Brain microvascular endothelial cell (primary cell): ENCODE measurements around the gene SLAIN2.
"Not testable (repeated sequence)": the region's sequence is repeated elsewhere in the genome, so short reads cannot be mapped to it uniquely, and the experiment has no call there.

Source experiments
- DNase-seq: peaks from one replicate; pipeline ENCODE4 v3.0.0-alpha.2; 2020
- H3K27ac ChIP-seq: fragments of 250-450 bp; sonication (Bioruptor Pico); 2 replicates; pipeline ENCODE4 v1.5.1; 2020; ENCODE audit warnings: mild to moderate bottlenecking, moderate library complexity
- H3K27me3 ChIP-seq: fragments of 250-450 bp; sonication (Bioruptor Pico); replicated peaks from 2 replicates; pipeline ENCODE4 v1.5.1; 2020; ENCODE audit warnings: mild to moderate bottlenecking
- H3K36me3 ChIP-seq: fragments of 250-450 bp; sonication (Bioruptor Pico); replicated peaks from 2 replicates; pipeline ENCODE4 v1.5.1; 2020; ENCODE audit warnings: mild to moderate bottlenecking
- H3K4me3 ChIP-seq: 2 replicates; pipeline ENCODE4 v1.5.1; 2011; ENCODE audit warnings: low read depth, mild to moderate bottlenecking, control low read depth, low read length, moderate library complexity
- CTCF ChIP-seq: IDR thresholded peaks from 2 replicates; pipeline ENCODE4 v1.5.1; 2011; ENCODE audit warnings: low read depth, mild to moderate bottlenecking, moderate library complexity, low read length, control low read depth, inconsistent platforms; ENCODE audit errors: missing control alignments
- in situ Hi-C: cut with HindIII; loops from 2 replicates; pipeline ENCODE4 v1.10.0; 2017; ENCODE audit warnings: low sequenced_read_pairs, low pct_ligation_motif_present

SLAIN2 gene

DNA sequence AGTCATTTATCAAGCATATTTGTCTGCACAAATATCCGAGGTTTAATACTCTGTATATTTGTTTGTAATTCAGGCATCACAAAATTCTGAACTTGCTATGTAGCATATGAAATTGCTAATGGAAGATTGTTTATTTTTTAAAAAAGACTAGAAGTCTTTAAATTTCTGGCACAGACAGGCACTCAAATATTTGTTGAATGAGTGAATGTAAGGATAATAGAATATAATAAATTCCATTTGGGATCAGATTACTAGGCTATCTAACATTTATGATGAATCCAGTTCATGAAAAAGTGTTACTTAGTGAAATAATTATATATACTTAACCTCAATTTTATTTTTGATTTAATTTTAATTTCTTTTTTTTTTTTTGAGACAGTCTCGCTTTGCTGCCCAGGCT is 41.3 kb upstream of the SLAIN2 start:
- Histone ChIP-seq H3K27ac (no peak overlapping the region), H3K36me3 (no peaks in the 10 kb centered on the region), H3K27me3 (no peaks in the 10 kb centered on the region), H3K4me3 (no peak overlapping the region)
- no peak for TF ChIP-seq CTCF
- in situ Hi-C loops = no loop called here
- DNase-seq = no peak

DNA sequence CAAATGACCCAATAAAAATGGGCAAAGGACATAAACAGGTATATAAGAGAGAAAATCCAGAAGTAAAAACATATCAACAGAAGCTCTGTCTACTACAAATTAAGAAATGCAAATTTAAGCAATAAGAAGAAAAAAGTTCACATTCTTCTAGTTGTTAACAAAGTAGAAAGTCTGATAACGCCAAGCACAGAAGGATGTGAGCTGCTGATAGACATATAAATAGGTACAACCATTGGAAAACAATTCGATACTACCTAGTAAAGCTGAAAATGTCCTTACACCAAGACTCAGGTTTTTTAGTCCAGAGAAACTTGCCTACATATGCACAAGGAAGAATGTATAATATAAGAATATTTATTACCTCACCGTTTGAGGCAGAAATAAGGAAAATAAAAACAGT is 35.8 kb upstream of the SLAIN2 start:
- Histone ChIP-seq H3K27me3 (no peaks in the 10 kb centered on the region), H3K36me3 (no peaks in the 10 kb centered on the region), H3K27ac (no peak overlapping the region), H3K4me3 (no peak overlapping the region)
- TF ChIP-seq CTCF = no peak
- in situ Hi-C loops = no loop called here
- no peak for DNase-seq

GRCh38 chr4:48307528-48307927 is 33.8 kb upstream of the SLAIN2 start:
- in situ Hi-C loops = no loop called here
- no peak for DNase-seq

GRCh38 chr4:48308901-48309300 is 32.4 kb upstream of the SLAIN2 start:
- DNase-seq = no peak
- H3K27me3 ChIP-seq = no peaks in the 10 kb centered on the region
- TF ChIP-seq CTCF = no peak

More at GRCh38 chr4:48307528-48307927, 33.8 kb upstream of the SLAIN2 start:
- no peaks in the 10 kb centered on the region for H3K36me3 ChIP-seq
- TF ChIP-seq CTCF = no peak
- no peak overlapping the region for H3K27ac ChIP-seq
- H3K27me3 ChIP-seq = no peaks in the 10 kb centered on the region
- no peak overlapping the region for H3K4me3 ChIP-seq

DNA sequence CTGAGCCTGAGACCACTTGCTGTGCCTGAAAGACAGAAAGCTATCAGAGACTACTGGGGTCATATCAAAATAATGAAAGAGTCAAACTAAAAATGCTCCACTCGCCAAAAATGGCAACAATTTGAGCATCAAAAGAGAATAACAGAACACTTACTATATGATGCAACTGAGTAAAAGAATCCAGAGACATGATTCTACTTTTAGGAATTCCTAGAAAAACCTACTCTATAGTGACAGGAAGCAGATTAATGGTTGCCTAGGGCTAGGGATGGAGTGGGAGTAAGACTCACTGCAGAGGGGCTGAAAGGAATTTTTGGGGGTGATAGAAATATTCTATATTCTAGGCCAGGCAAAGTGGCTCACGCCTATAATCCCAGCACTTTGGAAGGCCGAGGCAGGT is 29.4 kb upstream of the SLAIN2 start:
- in situ Hi-C loops = no loop called here
- no peak overlapping the region for H3K4me3 ChIP-seq
- no peak for DNase-seq
- H3K27me3 ChIP-seq = no peaks in the 10 kb centered on the region
- H3K27ac ChIP-seq = no peak overlapping the region
- H3K36me3 ChIP-seq = no peaks in the 10 kb centered on the region
- TF ChIP-seq CTCF = no peak

More at GRCh38 chr4:48308901-48309300, 32.4 kb upstream of the SLAIN2 start:
- Histone ChIP-seq H3K27ac (no peak overlapping the region), H3K4me3 (no peak overlapping the region), H3K36me3 (no peaks in the 10 kb centered on the region)
- in situ Hi-C loops = no loop called here

DNA sequence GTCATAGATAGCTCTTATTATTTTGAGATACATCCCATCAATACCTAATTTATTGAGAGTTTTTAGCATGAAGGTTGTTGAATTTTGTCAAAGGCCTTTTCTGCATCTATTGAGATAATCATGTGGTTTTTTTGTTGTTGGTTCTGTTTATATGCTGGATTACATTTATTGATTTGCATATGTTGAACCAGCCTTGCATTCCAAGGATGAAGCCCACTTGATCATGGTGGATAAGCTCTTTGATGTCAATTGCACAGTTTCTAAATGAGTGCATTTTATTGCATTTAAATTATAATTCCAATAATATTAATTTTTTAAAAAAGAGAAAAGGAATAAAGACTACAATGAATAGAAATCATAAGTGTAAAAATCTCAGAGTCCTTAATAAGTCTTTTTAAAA is 26.6 kb upstream of the SLAIN2 start:
- H3K27ac ChIP-seq, in situ Hi-C loops, DNase-seq, H3K4me3 ChIP-seq, H3K27me3 ChIP-seq, H3K36me3 ChIP-seq: not testable (repeated sequence)
